ENCODE results near the gene PSRC1.

The PSRC1 gene

GRCh38 chr1:109256971-109257681, 25.8 kb downstream of the PSRC1 start:
- no peak for DNase-seq

GRCh38 chr1:109256085-109256484, 26.9 kb downstream of the PSRC1 start:
- no peak for DNase-seq

GRCh38 chr1:109255678-109256077, 27.3 kb downstream of the PSRC1 start:
- no peak for DNase-seq

- DNase-seq, result no peak
Observed at GRCh38 chr1:109255097-109255651, 27.8 kb downstream of the PSRC1 start.

- no peak for DNase-seq
Observed at GRCh38 chr1:109254621-109255096, 28.3 kb downstream of the PSRC1 start.

GRCh38 chr1:109253803-109254620, 28.9 kb downstream of the PSRC1 start:
- DNase-seq, result no peak

GRCh38 chr1:109252893-109253802, 29.8 kb downstream of the PSRC1 start:
- no peak for DNase-seq

- DNase-seq, result no peak
Observed at GRCh38 chr1:109252167-109252892, 30.6 kb downstream of the PSRC1 start.

GRCh38 chr1:109251277-109252166, 31.4 kb downstream of the PSRC1 start:
- DNase-seq, result no peak

GRCh38 chr1:109250454-109251276, 32.3 kb downstream of the PSRC1 start:
- DNase-seq, result no peak

GRCh38 chr1:109249654-109250401, 33.1 kb downstream of the PSRC1 start:
- DNase-seq, result no peak

- peak; percentile 83 for DNase-seq
Observed at GRCh38 chr1:109248797-109249629, 33.9 kb downstream of the PSRC1 start, which contains the start of gene CELSR2. TSS of gene CELSR2 (plus strand) at chr1:109249539. CDS start at chr1:109250080, 541 bp downstream.

GRCh38 chr1:109248444-109248796, 34.5 kb downstream of the PSRC1 start:
- no peak for DNase-seq

GRCh38 chr1:109247401-109248365, 35.3 kb downstream of the PSRC1 start:
- DNase-seq, result no peak

GRCh38 chr1:109246141-109246551, 36.8 kb downstream of the PSRC1 start:
- no peak for DNase-seq

- no peak for DNase-seq
Observed at GRCh38 chr1:109243860-109244552, 38.9 kb downstream of the PSRC1 start.
